ENCODE data around the gene CPNE5.

- TF ChIP-seq CTCF (IDR thresholded peaks at IDR 0.05) (no peak), POLR2A (IDR thresholded peaks at IDR 0.05) (no peak)
These were observed 48.9 kb upstream of the CPNE5 start for GRCh38 chr6:36888115-36888643.

All from sigmoid colon (tissue), 3 donors.